Measurements from ENCODE around the gene ATP10A. TPM values are rescaled to one million over a fixed set of nuclear protein-coding genes. Genes with fewer than 3 reads are reported as not detected.
A peak's percentile ranks its signal among the peaks of the same experiment; 100 is the strongest.

The ATP10A gene
- total RNA-seq, 2 experiments from 2014 or later: 0.06 TPM; not detected in 1

DNA sequence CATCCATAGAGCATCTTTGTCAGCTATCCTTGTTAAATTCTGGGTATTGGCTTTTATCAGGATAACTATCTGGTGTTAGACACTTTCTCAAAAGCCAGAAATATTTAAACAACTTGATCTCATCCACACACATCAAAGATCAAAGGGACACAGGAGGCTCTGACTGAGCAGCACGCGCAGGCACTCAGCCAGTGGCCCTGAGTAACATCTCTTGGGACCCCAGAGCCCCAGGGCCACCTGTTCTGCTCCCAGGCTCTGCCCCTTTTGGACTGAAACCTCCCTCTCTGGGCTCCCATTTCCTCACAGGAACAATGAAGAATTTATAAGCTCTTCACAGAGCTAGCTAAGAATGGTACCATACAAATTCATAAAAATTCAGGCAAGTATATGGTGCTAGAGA, 16.1 kb downstream of the ATP10A start:
- peak; percentile 84 for DNase-seq (ENCODE audit: low spot score)
- H3K4me2 ChIP-seq (ENCODE audit: low read length): peak overlapping the region; percentile 75
- H3K27ac ChIP-seq (ENCODE audit: low read depth, low read length, poor library complexity, severe bottlenecking): peak overlapping the region; percentile 69
- H3K9me2 ChIP-seq (ENCODE audit: insufficient read depth, low read length): no peaks in the 10 kb centered on the region
- POLR2A ChIA-PET: interaction anchor here (0.6 to 1.5 kb wide), 6 partner anchors 7 to 131 kb away, joined by 3 to 7 read pairs (median 3); no protein-coding TSS in a partner anchor
- peak overlapping the region; percentile 29 for H3K4me3 ChIP-seq (ENCODE audit: low read depth, low read length, poor library complexity, severe bottlenecking)
- no TSS peak for BruUV-seq (replicated peaks)
- intact Hi-C loops (cut with micrococcal nuclease; ENCODE audit: unreplicated experiment): loop anchor here (2.0 kb wide), 2 partner anchors 44 to 54 kb away; no protein-coding TSS in a partner anchor
- no peaks in the 10 kb centered on the region for H4K20me1 ChIP-seq (ENCODE audit: insufficient read depth, low read length)
- H3K79me2 ChIP-seq (ENCODE audit: insufficient read depth, low read depth, low read length): no peaks in the 10 kb centered on the region
- CTCF ChIA-PET (ENCODE audit: unreplicated experiment): interaction anchor here (1.2 kb wide), 1 partner anchor 87 kb away, joined by 3 read pairs; no protein-coding TSS in a partner anchor
- peak overlapping the region; percentile 92; the same call in 1 of the 2 replicates for H2AFZ ChIP-seq (ENCODE audit: low read length)
- TF ChIP-seq CTCF (conservative IDR thresholded peaks at IDR 0.05; ENCODE audit: low read length): no peak
- TF ChIP-seq EZH2phosphoT487 (IDR thresholded peaks at IDR 0.05; ENCODE audit: borderline replicate concordance, low read depth, low read length): no peak
- H3K9me3 ChIP-seq (ENCODE audit: low read length): no peaks in the 10 kb centered on the region
- H3K4me1 ChIP-seq (ENCODE audit: insufficient read depth, low read length, poor library complexity, severe bottlenecking): peaks cover 87% of the 10 kb centered on the region
- no peaks in the 10 kb centered on the region for H3K36me3 ChIP-seq (ENCODE audit: insufficient read depth, low read length)

GRCh38 chr15:25846377-25846776, 16.8 kb downstream of the ATP10A start:
- Histone ChIP-seq H3K9me3 (ENCODE audit: low read length) (no peaks in the 10 kb centered on the region), H2AFZ (ENCODE audit: low read length) (peak overlapping the region; percentile 92; the same call in 1 of the 2 replicates), H3K27ac (ENCODE audit: low read depth, low read length, poor library complexity, severe bottlenecking) (peak overlapping the region; percentile 69), H3K36me3 (ENCODE audit: insufficient read depth, low read length) (no peaks in the 10 kb centered on the region), H3K4me1 (ENCODE audit: insufficient read depth, low read length, poor library complexity, severe bottlenecking) (peaks cover 85% of the 10 kb centered on the region), H3K4me2 (ENCODE audit: low read length) (peak overlapping the region; percentile 75), H3K4me3 (ENCODE audit: low read depth, low read length, poor library complexity, severe bottlenecking) (no peak overlapping the region), H3K79me2 (ENCODE audit: insufficient read depth, low read depth, low read length) (no peaks in the 10 kb centered on the region), H4K20me1 (ENCODE audit: insufficient read depth, low read length) (no peaks in the 10 kb centered on the region), H3K9me2 (ENCODE audit: insufficient read depth, low read length) (no peaks in the 10 kb centered on the region)
- CTCF ChIA-PET (ENCODE audit: unreplicated experiment): no interaction called here
- intact Hi-C loops (cut with micrococcal nuclease; ENCODE audit: unreplicated experiment): loop anchor here (2.0 kb wide), 2 partner anchors 44 to 54 kb away; no protein-coding TSS in a partner anchor
- DNase-seq (ENCODE audit: low spot score): peak; percentile 59
- no peak for TF ChIP-seq CTCF (conservative IDR thresholded peaks at IDR 0.05; ENCODE audit: low read length)
- no peak for TF ChIP-seq EZH2phosphoT487 (IDR thresholded peaks at IDR 0.05; ENCODE audit: borderline replicate concordance, low read depth, low read length)
- POLR2A ChIA-PET: no interaction called here
- no TSS peak for BruUV-seq (replicated peaks)

DNA sequence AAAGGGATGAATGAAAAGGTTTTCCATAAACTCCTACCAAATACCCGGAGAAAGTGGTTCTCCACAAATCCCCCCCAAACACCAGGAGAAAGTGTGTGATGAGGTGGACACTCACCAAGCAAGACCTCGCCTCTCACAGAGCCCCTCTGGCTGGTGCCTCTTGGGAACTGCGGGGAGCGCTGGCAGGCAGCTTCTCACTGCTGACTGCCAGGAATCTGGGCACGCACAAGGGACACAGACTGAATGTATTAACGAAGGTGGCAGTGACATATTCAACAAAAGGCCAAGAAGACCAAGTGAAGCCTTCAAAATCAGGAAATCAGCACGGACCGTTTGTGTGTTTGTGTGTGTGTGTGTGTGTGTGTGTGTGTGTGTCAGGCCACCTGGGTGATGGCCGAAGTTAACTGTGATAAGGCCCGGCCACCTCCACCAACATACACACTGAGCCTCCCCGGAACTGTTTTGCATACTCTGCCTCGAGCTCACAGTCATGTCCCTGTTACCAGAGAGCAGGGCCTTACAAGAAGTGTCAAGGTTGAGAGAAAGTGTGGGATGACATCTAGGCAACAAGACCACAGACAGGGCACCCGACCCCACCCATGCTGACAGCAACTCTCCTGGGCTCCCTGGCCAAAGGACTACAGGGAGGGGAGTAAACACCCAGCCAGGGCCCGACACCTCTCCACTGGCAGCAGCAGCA, 18.0 kb downstream of the ATP10A start:
- no TSS peak for BruUV-seq (replicated peaks)
- POLR2A ChIA-PET: interaction anchor here (0.6 to 1.3 kb wide), 4 partner anchors 10 to 70 kb away, joined by 3 to 4 read pairs (median 3); no protein-coding TSS in a partner anchor
- Histone ChIP-seq H4K20me1 (ENCODE audit: insufficient read depth, low read length) (no peaks in the 10 kb centered on the region), H3K4me3 (ENCODE audit: low read depth, low read length, poor library complexity, severe bottlenecking) (peak overlapping the region; percentile 10), H3K9me2 (ENCODE audit: insufficient read depth, low read length) (no peaks in the 10 kb centered on the region), H3K79me2 (ENCODE audit: insufficient read depth, low read depth, low read length) (no peaks in the 10 kb centered on the region), H3K4me2 (ENCODE audit: low read length) (peak overlapping the region; percentile 75), H3K27ac (ENCODE audit: low read depth, low read length, poor library complexity, severe bottlenecking) (peak overlapping the region; percentile 69), H3K9me3 (ENCODE audit: low read length) (no peaks in the 10 kb centered on the region), H3K36me3 (ENCODE audit: insufficient read depth, low read length) (no peaks in the 10 kb centered on the region), H2AFZ (ENCODE audit: low read length) (peak overlapping the region; percentile 92), H3K4me1 (ENCODE audit: insufficient read depth, low read length, poor library complexity, severe bottlenecking) (peaks cover 75% of the 10 kb centered on the region)
- intact Hi-C loops (cut with micrococcal nuclease; ENCODE audit: unreplicated experiment): loop anchor here (2.0 kb wide), 1 partner anchor 94 kb away; no protein-coding TSS in a partner anchor
- peak; percentile 83 for DNase-seq (ENCODE audit: low spot score)
- no peak for TF ChIP-seq CTCF (conservative IDR thresholded peaks at IDR 0.05; ENCODE audit: low read length)
- no peak for TF ChIP-seq EZH2phosphoT487 (IDR thresholded peaks at IDR 0.05; ENCODE audit: borderline replicate concordance, low read depth, low read length)
- CTCF ChIA-PET (ENCODE audit: unreplicated experiment): no interaction called here
